H1 (cell line): ENCODE results near the gene RPS18. TPM values are rescaled to one million over a fixed set of nuclear protein-coding genes. Genes with fewer than 3 reads are reported as not detected.

Experiments used
- CTCF ChIA-PET: fragments of 300-600 bp; sonication (Branson Sonifier 250); formaldehyde crosslinking; loops from one replicate; lab custom pipeline; 2021; ENCODE audit not compliant: partially characterized antibody; lab: Charles Lee
- POLR2A ChIA-PET: fragments of 300-600 bp; sonication (Branson Sonifier 250); formaldehyde crosslinking; loops from one replicate; lab custom pipeline; 2021; ENCODE audit warnings: inconsistent platforms; ENCODE audit not compliant: partially characterized antibody; lab: Charles Lee
- DNase-seq, 2 experiments: peaks; one replicate each; pipeline versions ENCODE4 v3.0.0 to v3.0.0-alpha.2; 2010 to 2022; ENCODE audit warnings: low spot score in 2 of 2, low read depth in 1 of 2, mixed read lengths in 1 of 2
- FAIRE-seq: peaks from 2 replicates; lab custom pipeline; 2011; peaks lifted over from hg19 to GRCh38; lab: Jason Lieb, UNC
- H2AFZ ChIP-seq: 2 replicates; pipeline ENCODE4 v1.8.1; 2012; ENCODE audit warnings: low read length, inconsistent platforms
- H2AK5ac ChIP-seq: 2 replicates; pipeline ENCODE4 v1.6.1; 2013; ENCODE audit warnings: low read depth, low read length
- H2BK120ac ChIP-seq: replicated peaks from 2 replicates; pipeline ENCODE3; 2013; ENCODE audit warnings: low read depth, low read length, inconsistent platforms
- H2BK12ac ChIP-seq: 2 replicates; pipeline ENCODE4 v1.6.1; 2013; ENCODE audit warnings: low read depth, low read length
- H2BK15ac ChIP-seq: 2 replicates; pipeline ENCODE4 v1.6.1; 2013; ENCODE audit warnings: low read length
- H2BK20ac ChIP-seq: 2 replicates; pipeline ENCODE4 v1.6.1; 2013; ENCODE audit warnings: low read length
- H2BK5ac ChIP-seq: 2 replicates; pipeline ENCODE4 v1.6.1; 2013; ENCODE audit warnings: low read depth, low read length
- H3K14ac ChIP-seq: 2 replicates; pipeline ENCODE4 v1.6.1; 2013; ENCODE audit warnings: inconsistent platforms; ENCODE audit not compliant: insufficient read length
- H3K18ac ChIP-seq: 2 replicates; pipeline ENCODE4 v1.6.1; 2013; ENCODE audit warnings: low read length; ENCODE audit errors: extremely low read depth
- H3K23ac ChIP-seq: 2 replicates; pipeline ENCODE4 v1.6.1; 2013; ENCODE audit warnings: inconsistent platforms; ENCODE audit not compliant: insufficient read length
- H3K23me2 ChIP-seq: 2 replicates; pipeline ENCODE4 v1.6.1; 2013; ENCODE audit warnings: low read depth, low read length
- H3K27ac ChIP-seq: 2 replicates; pipeline ENCODE4 v1.6.1; 2011; ENCODE audit warnings: low read depth, low read length, inconsistent platforms
- H3K27me3 ChIP-seq, 4 experiments: replicated peaks in 1 of 4; 1 replicate in 1 of 4; 2 replicates in 3 of 4; pipeline versions ENCODE4 v1.6.1 to v1.8.1; 2011 to 2013; ENCODE audit warnings: low read length in 3 of 4, mild to moderate bottlenecking in 3 of 4, inconsistent platforms in 2 of 4, mixed read lengths in 2 of 4, moderate library complexity in 1 of 4; ENCODE audit not compliant: control insufficient read depth in 3 of 4, insufficient read depth in 3 of 4; ENCODE audit errors: extremely low read depth in 1 of 4
- H3K36me3 ChIP-seq, 4 experiments: 2 replicates each; pipeline versions ENCODE4 v1.6.1 to v1.8.1; 2011 to 2013; ENCODE audit warnings: mild to moderate bottlenecking in 4 of 4, low read length in 3 of 4, moderate library complexity in 2 of 4, control low read depth in 1 of 4, inconsistent platforms in 1 of 4; ENCODE audit not compliant: insufficient read depth in 4 of 4, control insufficient read depth in 2 of 4
- H3K4ac ChIP-seq: replicated peaks from 2 replicates; pipeline ENCODE3; 2013; ENCODE audit warnings: low read length, low read depth, mixed read lengths, inconsistent platforms; ENCODE audit not compliant: insufficient read length
- H3K4me1 ChIP-seq, 4 experiments: replicated peaks in 1 of 4; 1 replicate in 1 of 4; 2 replicates in 3 of 4; pipeline versions ENCODE4 v1.6.1 to v1.8.1; 2011 to 2013; ENCODE audit warnings: low read length in 3 of 4, inconsistent platforms in 2 of 4, mixed read lengths in 1 of 4; ENCODE audit not compliant: insufficient read depth in 4 of 4, control insufficient read depth in 3 of 4
- H3K4me2 ChIP-seq, 2 experiments: 2 replicates each; pipeline versions ENCODE4 v1.6.1 to v1.8.1; 2011 to 2013; ENCODE audit warnings: low read depth in 2 of 2, low read length in 2 of 2, control low read depth in 1 of 2, inconsistent platforms in 1 of 2, mild to moderate bottlenecking in 1 of 2; ENCODE audit not compliant: insufficient read depth in 1 of 2
- H3K4me3 ChIP-seq, 4 experiments: fragments of 200-600, 300-600 bp in 1 of 4; sonication (generic), shearing (Covaris generic), sonication (Bioruptor Twin) in 1 of 4; 2 replicates each; pipeline versions ENCODE4 v1.5.1 to v1.8.1; 2011 to 2016; ENCODE audit warnings: low read length in 4 of 4, low read depth in 3 of 4, control low read depth in 2 of 4, inconsistent platforms in 2 of 4, mild to moderate bottlenecking in 2 of 4, mixed read lengths in 1 of 4, moderate library complexity in 1 of 4; ENCODE audit not compliant: insufficient read depth in 2 of 4; ENCODE audit errors: extremely low read depth in 1 of 4
- H3K56ac ChIP-seq: replicated peaks from 2 replicates; pipeline ENCODE3; 2013; ENCODE audit warnings: low read depth, mild to moderate bottlenecking, mixed read lengths, low read length, inconsistent platforms; ENCODE audit not compliant: insufficient read length
- H3K79me1 ChIP-seq: 2 replicates; pipeline ENCODE4 v1.6.1; 2013; ENCODE audit warnings: low read depth, low read length, control low read depth
- H3K79me2 ChIP-seq, 2 experiments: 2 replicates each; pipeline versions ENCODE4 v1.6.1 to v1.8.1; 2012 to 2013; ENCODE audit warnings: low read length in 2 of 2, mild to moderate bottlenecking in 2 of 2, inconsistent platforms in 1 of 2; ENCODE audit not compliant: insufficient read depth in 2 of 2, control insufficient read depth in 1 of 2
- H3K9ac ChIP-seq, 4 experiments: replicated peaks in 1 of 4; 1 replicate in 1 of 4; 2 replicates in 3 of 4; pipeline versions ENCODE4 v1.6.1 to v1.8.1; 2011 to 2013; ENCODE audit warnings: low read depth in 3 of 4, low read length in 3 of 4, control low read depth in 2 of 4, mild to moderate bottlenecking in 2 of 4, moderate library complexity in 2 of 4, inconsistent platforms in 1 of 4; ENCODE audit errors: extremely low read depth in 1 of 4
- H3K9me3 ChIP-seq, 2 experiments: 2 replicates each; pipeline versions ENCODE4 v1.6.1 to v1.8.1; 2012 to 2013; ENCODE audit warnings: mild to moderate bottlenecking in 2 of 2, moderate library complexity in 2 of 2, control low read depth in 1 of 2, inconsistent platforms in 1 of 2, low read depth in 1 of 2, low read length in 1 of 2, mixed read lengths in 1 of 2; ENCODE audit not compliant: insufficient read depth in 2 of 2
- H4K20me1 ChIP-seq, 2 experiments: replicated peaks in 1 of 2; 2 replicates each; pipeline versions ENCODE3 to v1.8.1; 2011 to 2013; ENCODE audit warnings: inconsistent platforms in 2 of 2, low read length in 2 of 2, mild to moderate bottlenecking in 1 of 2; ENCODE audit not compliant: insufficient read depth in 2 of 2, control insufficient read depth in 1 of 2
- H4K5ac ChIP-seq: 2 replicates; pipeline ENCODE4 v1.6.1; 2013; ENCODE audit warnings: low read length, low read depth, mixed read lengths, inconsistent platforms; ENCODE audit not compliant: insufficient read length
- H4K8ac ChIP-seq: 2 replicates; pipeline ENCODE4 v1.8.0; 2013; ENCODE audit warnings: mild to moderate bottlenecking, moderate library complexity, low read length, inconsistent platforms; ENCODE audit not compliant: insufficient read depth; ENCODE audit errors: extremely low read depth
- H4K91ac ChIP-seq: replicated peaks from 2 replicates; pipeline ENCODE3; 2013; ENCODE audit warnings: low read length, mixed read lengths, inconsistent platforms; ENCODE audit not compliant: insufficient read length
- BACH1 ChIP-seq: IDR thresholded peaks from 2 replicates; pipeline ENCODE4 v1.6.1; 2012; ENCODE audit warnings: low read length, improper control_type of control experiment
- EGR1 ChIP-seq: IDR thresholded peaks from 2 replicates; pipeline ENCODE4 v1.6.1; 2011; ENCODE audit warnings: low read depth, low read length, borderline replicate concordance
- HDAC2 ChIP-seq, 2 experiments: fragments of 300-600 bp in 1 of 2; sonication (generic) in 1 of 2; IDR thresholded peaks; 2 replicates each; pipeline ENCODE4 v1.6.1; 2011 to 2012; ENCODE audit warnings: low read depth in 2 of 2, low read length in 2 of 2, mild to moderate bottlenecking in 2 of 2, moderate library complexity in 2 of 2, borderline replicate concordance in 1 of 2, inconsistent platforms in 1 of 2
- JUN ChIP-seq: IDR thresholded peaks from 2 replicates; pipeline ENCODE4 v1.6.1; 2011; ENCODE audit warnings: low read depth, mild to moderate bottlenecking, improper control_type of control experiment, low read length
- PHF8 ChIP-seq: fragments of 200-600 bp; sonication (generic); conservative IDR thresholded peaks from 2 replicates; pipeline ENCODE4 v1.7.1; 2012; ENCODE audit warnings: low read depth, mild to moderate bottlenecking, inconsistent platforms, low read length, moderate library complexity
- POU5F1 ChIP-seq: IDR thresholded peaks from 2 replicates; pipeline ENCODE4 v1.6.1; 2011; ENCODE audit warnings: low read depth, mild to moderate bottlenecking, low read length, moderate library complexity
- SP1 ChIP-seq: IDR thresholded peaks from 2 replicates; pipeline ENCODE4 v1.6.1; 2011; ENCODE audit warnings: low read depth, low read length
- SP4 ChIP-seq: IDR thresholded peaks from 2 replicates; pipeline ENCODE4 v1.6.1; 2012; ENCODE audit warnings: low read length, inconsistent platforms
- SUZ12 ChIP-seq: fragments of 200-600 bp; sonication (generic); IDR thresholded peaks from 2 replicates; pipeline ENCODE4 v1.6.1; 2012; ENCODE audit warnings: mild to moderate bottlenecking, inconsistent platforms, low read length, moderate library complexity, mixed read lengths
- TCF12 ChIP-seq: IDR thresholded peaks from 2 replicates; pipeline ENCODE4 v1.6.1; 2011; ENCODE audit warnings: low read depth, mild to moderate bottlenecking, low read length
- ZNF274 ChIP-seq: IDR thresholded peaks from 2 replicates; pipeline ENCODE4 v1.7.0; 2012; ENCODE audit warnings: low read length, borderline replicate concordance; ENCODE audit errors: extremely low read depth
- WGBS, 2 experiments: shearing (Covaris generic) in 1 of 2; methylation state at CpG; one replicate each; pipeline versions ENCODE4 v1.1.6 to v1.1.7; 2013 to 2015; ENCODE audit warnings: low lambda C conversion rate in 2 of 2, mixed read lengths in 2 of 2, inconsistent platforms in 1 of 2, low coverage in 1 of 2, missing lambda C conversion rate in 1 of 2; ENCODE audit not compliant: insufficient replicate concordance in 2 of 2, insufficient coverage in 1 of 2, insufficient read length in 1 of 2; ENCODE audit errors: extremely low coverage in 1 of 2, missing lambda C conversion rate in 1 of 2; 5-methylcytosine and 5-hydroxymethylcytosine counted together
- polyA plus RNA-seq, 7 experiments: library from polyadenylated mRNA; depleted of rRNA in 3 of 7; stranded (reverse) in 5 of 7; unstranded in 2 of 7; fragments of >200 nt in 5 of 7; fragments of 200-250 nt in 2 of 7; gene quantifications; 1 replicate in 5 of 7; 2 replicates in 1 of 7; 4 replicates in 1 of 7; pipeline versions ENCODE4 v1.2.1 to v1.2.3, GENCODE V29; 2011 to 2013; ENCODE audit warnings: missing spikeins in 2 of 7, mixed read lengths in 2 of 7
- total RNA-seq: library from RNA; stranded (reverse); fragmentation: NEBNext Ultra II Directional; extraction: Animal tissue kit (Norgen Biotek cat#: 25700); gene quantifications from 2 replicates; pipeline ENCODE4 v1.2.1, GENCODE V29; 2021
- TF ChIP-seq, protein P1 (sequence below): IDR thresholded peaks from 2 replicates; pipeline ENCODE4 v1.6.1; 2012; ENCODE audit warnings: inconsistent platforms
- TF ChIP-seq, protein P2 (sequence below): IDR thresholded peaks from 2 replicates; pipeline ENCODE4 v1.6.1; 2011; ENCODE audit warnings: low read depth, mild to moderate bottlenecking, low read length; ENCODE audit not compliant: insufficient read depth

RPS18 gene
- total and polyA plus RNA-seq, 2 of the 8 experiments (the other 6 are each of a cell fraction or from before 2014, with no cell fraction given) = 2,796 to 7,099 TPM

DNA sequence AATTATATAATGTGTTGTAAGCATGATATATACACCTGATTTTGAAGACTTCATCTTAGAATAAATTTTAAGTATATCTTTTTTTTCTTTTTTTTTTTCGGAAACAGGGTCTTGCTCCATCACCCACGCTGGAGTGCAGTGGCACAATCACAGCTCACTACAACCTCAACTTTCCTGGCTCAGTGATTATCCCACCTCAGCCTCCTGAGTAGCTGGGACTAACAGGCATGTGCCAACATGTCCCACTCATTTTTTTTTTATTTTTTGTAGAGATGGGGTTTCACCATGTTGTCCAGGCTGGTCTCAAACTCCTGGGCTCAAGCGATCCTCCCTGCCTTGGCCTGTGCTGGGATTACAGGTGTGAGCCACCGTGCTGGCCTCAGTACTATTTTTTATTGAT lies 17.3 kb upstream of the RPS18 start:
- Histone ChIP-seq H2AK5ac (no peak overlapping the region), H2BK12ac (no peak overlapping the region), H3K56ac (no peak overlapping the region), H3K18ac (no peak overlapping the region), H2BK20ac (no peak overlapping the region), H3K4me2 (no peak overlapping the region), H4K5ac (no peak overlapping the region), H3K23ac (no peak overlapping the region), H3K9ac (no peak overlapping the region), H3K23me2 (peaks cover 3% of the 10 kb centered on the region; the same call in 1 of the 2 replicates), H3K4me1 (peaks cover 0 to 4% (median 2%) of the 10 kb centered on the region in 4 experiments; a peak in 1 of 7 replicates), H3K36me3 (peaks cover 0 to 3% (median under 1%) of the 10 kb centered on the region in 4 experiments; a peak in 2 of 8 replicates), H2BK120ac (no peak overlapping the region), H3K14ac (no peak overlapping the region), H2BK5ac (no peak overlapping the region), H4K20me1 (no peaks in the 10 kb centered on the region), H2AFZ (no peak overlapping the region), H2BK15ac (no peak overlapping the region), H4K91ac (no peak overlapping the region), H3K4me3 (no peak overlapping the region), H4K8ac (no peak overlapping the region), H3K9me3 (0 out of 4 replicates have a peak, but pooled peaks cover 0 to 2% of the 10 kb centered on the region in 2 experiments), H3K4ac (no peak overlapping the region), H3K27me3 (no peaks in the 10 kb centered on the region), H3K79me2 (no peaks in the 10 kb centered on the region), H3K79me1 (no peaks in the 10 kb centered on the region), H3K27ac (no peak overlapping the region)
- DNase-seq = no peak
- CTCF ChIA-PET = interaction anchor here (0.7 to 1.3 kb wide), 4 partner anchors 9 to 182 kb away, joined by 3 read pairs; no protein-coding TSS in a partner anchor
- WGBS, 2 experiments = 100% methylated on average over 4 of the region's 4 CpGs; no CpG with 5 or more reads in 1 of the 2 experiments
- POLR2A ChIA-PET = interaction anchor here (1.0 to 3.9 kb wide), 7 partner anchors 8 to 283 kb away, joined by 3 to 25 read pairs (median 4); partner anchors contain the start of genes B3GALT4, RPS18 and VPS52
- FAIRE-seq = no peak
- TF ChIP-seq ZNF274 (no peak), SP1 (no peak), SUZ12 (no peak), BACH1 (no peak), PHF8 (no peak), POU5F1 (no peak), SP4 (no peak), TCF12 (no peak), JUN (no peak), EGR1 (no peak), HDAC2 (IDR thresholded peaks at IDR 0.05; ENCODE audit: borderline replicate concordance in 1 of 2, low read depth in 2 of 2, low read length in 2 of 2) (no peak)
- TF ChIP-seq, protein P1, sequence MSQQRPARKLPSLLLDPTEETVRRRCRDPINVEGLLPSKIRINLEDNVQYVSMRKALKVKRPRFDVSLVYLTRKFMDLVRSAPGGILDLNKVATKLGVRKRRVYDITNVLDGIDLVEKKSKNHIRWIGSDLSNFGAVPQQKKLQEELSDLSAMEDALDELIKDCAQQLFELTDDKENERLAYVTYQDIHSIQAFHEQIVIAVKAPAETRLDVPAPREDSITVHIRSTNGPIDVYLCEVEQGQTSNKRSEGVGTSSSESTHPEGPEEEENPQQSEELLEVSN = no peak
- TF ChIP-seq, protein P2, sequence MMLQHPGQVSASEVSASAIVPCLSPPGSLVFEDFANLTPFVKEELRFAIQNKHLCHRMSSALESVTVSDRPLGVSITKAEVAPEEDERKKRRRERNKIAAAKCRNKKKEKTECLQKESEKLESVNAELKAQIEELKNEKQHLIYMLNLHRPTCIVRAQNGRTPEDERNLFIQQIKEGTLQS = no peak
